ENCODE measurements around the gene DUSP5. TPM values are rescaled to one million over a fixed set of nuclear protein-coding genes. Genes with fewer than 3 reads are reported as not detected.

The DUSP5 gene
- total and polyA plus RNA-seq, 2 experiments from 2014 or later, result 49.6 to 60.7 TPM

- Histone ChIP-seq H2AFZ (no peak overlapping the region), H3K36me3 (replicated peaks; ENCODE audit: insufficient read depth, low read depth) (no peaks in the 10 kb centered on the region), H3K79me2 (no peaks in the 10 kb centered on the region), H3K4me3 (no peak overlapping the region), H4K20me1 (ENCODE audit: insufficient read depth, poor library complexity, severe bottlenecking) (no peaks in the 10 kb centered on the region), H3K4me2 (no peak overlapping the region), H3K4me1 (ENCODE audit: insufficient read depth) (no peaks in the 10 kb centered on the region), H3K9me2 (replicated peaks; ENCODE audit: insufficient read depth) (no peaks in the 10 kb centered on the region), H3K27ac (no peak overlapping the region), H3K27me3 (no peaks in the 10 kb centered on the region), H3K9me3 (ENCODE audit: low read depth) (no peaks in the 10 kb centered on the region)
- no peak for DNase-seq (ENCODE audit: low spot score)
- TF ChIP-seq CTCF (IDR thresholded peaks at IDR 0.05; ENCODE audit: poor library complexity), result no peak
- no peak for TF ChIP-seq EZH2 (IDR thresholded peaks at IDR 0.05; ENCODE audit: borderline replicate concordance)
- TF ChIP-seq EZH2phosphoT487 (IDR thresholded peaks at IDR 0.05; ENCODE audit: low read depth, severe bottlenecking, unreplicated experiment), result no peak
- 95% methylated on average over 5 of the region's 5 CpGs for WGBS (ENCODE audit: low lambda C conversion rate, missing lambda C conversion rate)
Measured at GRCh38 chr10:110471566-110472139, 26.1 kb upstream of the DUSP5 start.

- no peaks in the 10 kb centered on the region for H3K79me2 ChIP-seq
- H3K27me3 ChIP-seq, result no peaks in the 10 kb centered on the region
- no peaks in the 10 kb centered on the region for H3K4me1 ChIP-seq (ENCODE audit: insufficient read depth)
- H3K4me2 ChIP-seq, result no peak overlapping the region
- H2AFZ ChIP-seq, result no peak overlapping the region
- WGBS (ENCODE audit: low lambda C conversion rate, missing lambda C conversion rate), result 62% methylated on average over 3 of the region's 3 CpGs
- H3K9me3 ChIP-seq (ENCODE audit: low read depth), result no peaks in the 10 kb centered on the region
- H4K20me1 ChIP-seq (ENCODE audit: insufficient read depth, poor library complexity, severe bottlenecking), result no peaks in the 10 kb centered on the region
- H3K36me3 ChIP-seq (replicated peaks; ENCODE audit: insufficient read depth, low read depth), result no peaks in the 10 kb centered on the region
- no peaks in the 10 kb centered on the region for H3K9me2 ChIP-seq (replicated peaks; ENCODE audit: insufficient read depth)
- no peak overlapping the region for H3K27ac ChIP-seq
- no peak overlapping the region for H3K4me3 ChIP-seq
- TF ChIP-seq CTCF (IDR thresholded peaks at IDR 0.05; ENCODE audit: poor library complexity) (no peak), EZH2phosphoT487 (IDR thresholded peaks at IDR 0.05; ENCODE audit: low read depth, severe bottlenecking, unreplicated experiment) (no peak), EZH2 (IDR thresholded peaks at IDR 0.05; ENCODE audit: borderline replicate concordance) (no peak)
- DNase-seq (ENCODE audit: low spot score), result no peak
Measured at GRCh38 chr10:110474017-110474416, 23.7 kb upstream of the DUSP5 start.

GRCh38 chr10:110474826-110475225 lies 22.9 kb upstream of the DUSP5 start:
- H3K79me2 ChIP-seq, result no peaks in the 10 kb centered on the region
- H3K9me3 ChIP-seq (ENCODE audit: low read depth), result no peaks in the 10 kb centered on the region
- TF ChIP-seq CTCF (IDR thresholded peaks at IDR 0.05; ENCODE audit: poor library complexity) (no peak), EZH2 (IDR thresholded peaks at IDR 0.05; ENCODE audit: borderline replicate concordance) (no peak), EZH2phosphoT487 (IDR thresholded peaks at IDR 0.05; ENCODE audit: low read depth, severe bottlenecking, unreplicated experiment) (no peak)
- H3K27me3 ChIP-seq, result no peaks in the 10 kb centered on the region
- no peak overlapping the region for H3K27ac ChIP-seq
- H4K20me1 ChIP-seq (ENCODE audit: insufficient read depth, poor library complexity, severe bottlenecking), result no peaks in the 10 kb centered on the region
- no peaks in the 10 kb centered on the region for H3K36me3 ChIP-seq (replicated peaks; ENCODE audit: insufficient read depth, low read depth)
- DNase-seq (ENCODE audit: low spot score), result no peak
- no peak overlapping the region for H2AFZ ChIP-seq
- no peaks in the 10 kb centered on the region for H3K9me2 ChIP-seq (replicated peaks; ENCODE audit: insufficient read depth)
- no peak overlapping the region for H3K4me2 ChIP-seq
- H3K4me3 ChIP-seq, result no peak overlapping the region
- WGBS (ENCODE audit: low lambda C conversion rate, missing lambda C conversion rate), result 80% methylated on average over 4 of the region's 4 CpGs
- H3K4me1 ChIP-seq (ENCODE audit: insufficient read depth), result no peaks in the 10 kb centered on the region
